SK-N-SH (cell line): ENCODE results near the gene NT5M. TPM values are rescaled to one million over a fixed set of nuclear protein-coding genes. Genes with fewer than 3 reads are reported as not detected.

ENCODE experiments used
- CTCF ChIA-PET: fragments of 300-600, 350-600 bp; formaldehyde crosslinking; extraction: SDS; loops from one replicate; lab custom pipeline; 2021; lab: Yijun Ruan, JAX
- POLR2A ChIA-PET: fragments of 350-600 bp; sonication (Branson Sonifier 250); formaldehyde crosslinking; extraction: SDS; loops from one replicate; lab custom pipeline; 2020; ENCODE audit warnings: antibody characterized with exemption, inconsistent platforms; lab: Yijun Ruan, JAX
- DNase-seq: peaks from one replicate; pipeline ENCODE4 v3.0.0; 2012
- H2AFZ ChIP-seq: fragments of 200-600 bp; sonication (generic); 2 replicates; pipeline ENCODE4 v1.8.1; 2016; ENCODE audit warnings: antibody characterized with exemption, mild to moderate bottlenecking, low read depth
- H3F3A ChIP-seq: fragments of 200-600 bp; sonication (generic); replicated peaks from 2 replicates; pipeline ENCODE3; 2016; ENCODE audit warnings: antibody characterized with exemption, mild to moderate bottlenecking; ENCODE audit not compliant: insufficient read depth
- H3K27ac ChIP-seq, 2 experiments: fragments of 200-500 bp in 1 of 2; fragments of 200-600 bp in 1 of 2; sonication (Bioruptor generic) in 1 of 2; sonication (generic), shearing (Covaris generic) in 1 of 2; 2 replicates each; pipeline versions ENCODE4 v1.5.1 to v1.6.1; 2014 to 2016; ENCODE audit warnings: low read depth in 2 of 2, inconsistent platforms in 1 of 2, low read length in 1 of 2, mild to moderate bottlenecking in 1 of 2, mixed read lengths in 1 of 2
- H3K27me3 ChIP-seq: fragments of 200-600 bp; sonication (generic), shearing (Covaris generic); 2 replicates; pipeline ENCODE4 v1.6.1; 2016; ENCODE audit warnings: mixed run types; ENCODE audit not compliant: insufficient read depth
- H3K36me3 ChIP-seq, 2 experiments: fragments of 200-500 bp in 1 of 2; fragments of 200-600 bp in 1 of 2; sonication (Bioruptor generic) in 1 of 2; sonication (generic) in 1 of 2; replicated peaks in 1 of 2; 2 replicates each; pipeline versions ENCODE3 to v1.5.1; 2014 to 2016; ENCODE audit warnings: low read length in 1 of 2, mild to moderate bottlenecking in 1 of 2; ENCODE audit not compliant: insufficient read depth in 2 of 2, control insufficient read depth in 1 of 2
- H3K4me1 ChIP-seq, 2 experiments: fragments of 200-500 bp in 1 of 2; fragments of 200-600 bp in 1 of 2; sonication (Bioruptor generic) in 1 of 2; sonication (generic), shearing (Covaris generic) in 1 of 2; 2 replicates each; pipeline versions ENCODE4 v1.5.1 to v1.6.1; 2014 to 2016; ENCODE audit warnings: low read depth in 1 of 2, low read length in 1 of 2, mixed run types in 1 of 2; ENCODE audit not compliant: insufficient read depth in 2 of 2, control insufficient read depth in 1 of 2
- H3K4me2 ChIP-seq: fragments of 200-600 bp; sonication (generic), shearing (Covaris generic); 2 replicates; pipeline ENCODE4 v1.6.1; 2017; ENCODE audit warnings: mixed run types
- H3K4me3 ChIP-seq, 2 experiments: fragments of 200-500 bp in 1 of 2; fragments of 200-600 bp in 1 of 2; sonication (Bioruptor generic) in 1 of 2; sonication (generic), shearing (Covaris generic) in 1 of 2; 2 replicates each; pipeline versions ENCODE4 v1.5.1 to v1.8.1; 2014 to 2016; ENCODE audit warnings: low read depth in 2 of 2, inconsistent platforms in 1 of 2, low read length in 1 of 2, mild to moderate bottlenecking in 1 of 2, mixed read lengths in 1 of 2, moderate library complexity in 1 of 2
- H3K79me2 ChIP-seq: fragments of 200-600 bp; sonication (generic); 2 replicates; pipeline ENCODE4 v1.8.1; 2017; ENCODE audit warnings: mild to moderate bottlenecking; ENCODE audit not compliant: insufficient read depth
- H3K9ac ChIP-seq: fragments of 200-600 bp; sonication (generic); 2 replicates; pipeline ENCODE4 v1.6.1; 2017; ENCODE audit warnings: mixed run types
- H3K9me2 ChIP-seq: fragments of 200-600 bp; sonication (generic); 2 replicates; pipeline ENCODE4 v1.6.1; 2017; ENCODE audit warnings: mixed run types
- H3K9me3 ChIP-seq: fragments of 200-600 bp; sonication (generic); 2 replicates; pipeline ENCODE4 v1.6.1; 2017; ENCODE audit warnings: mixed run types, mild to moderate bottlenecking, moderate library complexity
- H4K20me1 ChIP-seq: fragments of 200-600 bp; sonication (generic); 2 replicates; pipeline ENCODE4 v1.6.1; 2017; ENCODE audit warnings: mild to moderate bottlenecking, mixed run types; ENCODE audit not compliant: insufficient read depth
- ELF1 ChIP-seq: IDR thresholded peaks from 2 replicates; pipeline ENCODE4 v1.4.0; 2012
- EP300 ChIP-seq, 2 experiments: IDR thresholded peaks; 2 replicates each; pipeline versions ENCODE4 v1.4.0 to v1.6.1; 2012; ENCODE audit warnings: borderline replicate concordance in 1 of 2, low read depth in 1 of 2, low read length in 1 of 2
- EZH2phosphoT487 ChIP-seq: fragments of 200-600 bp; sonication (generic); IDR thresholded peaks from 2 replicates; pipeline ENCODE4 v1.6.1; 2017; ENCODE audit warnings: low read depth, mixed run types, mild to moderate bottlenecking, antibody characterized with exemption, moderate library complexity, borderline replicate concordance
- FOXJ3 ChIP-seq: sonication (generic); formaldehyde crosslinking; IDR thresholded peaks from 2 replicates; pipeline ENCODE4 v1.5.1; 2020; ENCODE audit warnings: mild to moderate bottlenecking, missing genetic modification reagents
- GABPA ChIP-seq: IDR thresholded peaks from 2 replicates; pipeline ENCODE4 v1.4.0; 2012; ENCODE audit warnings: low read depth, mild to moderate bottlenecking
- GATA2 ChIP-seq: sonication (generic); formaldehyde crosslinking; IDR thresholded peaks from 2 replicates; pipeline ENCODE4 v1.5.0; 2020; ENCODE audit warnings: mild to moderate bottlenecking, missing genetic modification reagents
- JUND ChIP-seq: IDR thresholded peaks from 2 replicates; pipeline ENCODE4 v1.4.0; 2012
- MEF2A ChIP-seq: IDR thresholded peaks from 2 replicates; pipeline ENCODE4 v1.4.0; 2012; ENCODE audit warnings: low read depth, borderline replicate concordance
- MXI1 ChIP-seq: IDR thresholded peaks from 2 replicates; pipeline ENCODE4 v1.6.1; 2012; ENCODE audit warnings: mild to moderate bottlenecking, low read depth, low read length, improper control_type of control experiment
- NFIC ChIP-seq: IDR thresholded peaks from 2 replicates; pipeline ENCODE4 v1.4.0; 2012; ENCODE audit warnings: borderline replicate concordance
- NRF1 ChIP-seq: IDR thresholded peaks from 2 replicates; pipeline ENCODE4 v1.6.1; 2012; ENCODE audit warnings: low read depth, mild to moderate bottlenecking, low read length
- POLR2AphosphoS5 ChIP-seq: IDR thresholded peaks from 2 replicates; pipeline ENCODE4 v1.6.1; 2012; ENCODE audit warnings: low read depth, low read length
- RFX5 ChIP-seq: IDR thresholded peaks from 2 replicates; pipeline ENCODE4 v1.6.1; 2012; ENCODE audit warnings: mild to moderate bottlenecking, improper control_type of control experiment, low read length
- RXRA ChIP-seq: IDR thresholded peaks from 2 replicates; pipeline ENCODE4 v1.4.0; 2012; ENCODE audit warnings: low read depth, mild to moderate bottlenecking, borderline replicate concordance
- SIN3A ChIP-seq: IDR thresholded peaks from 2 replicates; pipeline ENCODE4 v1.6.1; 2012; ENCODE audit warnings: low read depth, mild to moderate bottlenecking, low read length, moderate library complexity, borderline replicate concordance
- SMC3 ChIP-seq: IDR thresholded peaks from 2 replicates; pipeline ENCODE4 v1.6.1; 2012; ENCODE audit warnings: low read depth, low read length, improper control_type of control experiment
- TCF12 ChIP-seq: IDR thresholded peaks from 2 replicates; pipeline ENCODE4 v1.4.0; 2012
- YY1 ChIP-seq: IDR thresholded peaks from 2 replicates; pipeline ENCODE4 v1.4.0; 2012; ENCODE audit warnings: low read depth, mild to moderate bottlenecking
- WGBS: methylation state at CpG from one replicate; pipeline ENCODE4 v1.1.6; 2017; ENCODE audit warnings: low lambda C conversion rate; 5-methylcytosine and 5-hydroxymethylcytosine counted together
- polyA plus RNA-seq, 3 experiments: library from polyadenylated mRNA; depleted of rRNA; stranded (reverse); fragments of >200 nt; gene quantifications; 2 replicates each; pipeline ENCODE4 v1.2.3, GENCODE V29; 2012
- TF ChIP-seq, protein P1 (sequence below): IDR thresholded peaks from 2 replicates; pipeline ENCODE4 v1.4.0; 2012; ENCODE audit warnings: low read depth, borderline replicate concordance
- TF ChIP-seq, protein P2 (sequence below): IDR thresholded peaks from 2 replicates; pipeline ENCODE4; 2012
- TF ChIP-seq, protein P3 (sequence below): IDR thresholded peaks from 2 replicates; pipeline ENCODE4 v1.6.1; 2012; ENCODE audit warnings: mild to moderate bottlenecking, low read depth, low read length, moderate library complexity

Gene NT5M
- polyA plus RNA-seq, 1 of the 3 experiments (the other 2 are of a cell fraction): 3.9 TPM

DNA sequence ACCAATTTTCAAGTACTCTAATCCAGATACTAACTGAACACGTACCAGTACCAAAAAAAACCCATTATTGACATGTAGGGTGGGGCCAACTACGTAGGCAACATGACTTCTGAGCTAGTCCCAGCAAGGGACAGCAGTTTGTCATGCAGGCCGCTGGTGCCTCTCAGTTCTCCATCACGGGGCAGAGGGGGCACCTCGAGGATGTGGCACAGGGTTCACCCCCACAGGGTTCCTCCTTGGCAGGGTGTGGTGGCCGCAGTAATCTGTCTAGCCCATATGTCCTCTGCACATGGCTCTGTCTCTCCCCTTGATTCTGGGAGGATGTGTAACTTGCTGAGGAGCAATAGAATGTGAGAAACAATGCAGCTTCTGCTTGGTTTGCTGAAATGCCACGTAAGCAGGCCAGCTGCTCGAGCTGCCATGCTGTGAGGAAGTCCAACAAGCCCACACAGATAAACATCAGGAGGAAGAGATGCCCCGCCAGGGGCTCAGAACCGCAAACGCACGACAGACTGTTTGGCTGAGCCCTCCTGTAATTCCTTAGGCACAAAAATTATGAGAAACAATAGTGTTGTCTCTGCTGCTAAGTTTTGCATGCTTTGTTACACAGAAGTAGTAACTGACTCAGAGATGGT lies 62.4 kb downstream of the NT5M start:
- no peak for DNase-seq
- Histone ChIP-seq H3K4me1 (no peaks in the 10 kb centered on the region), H3K9ac (no peak overlapping the region), H4K20me1 (no peaks in the 10 kb centered on the region), H3F3A (no peaks in the 10 kb centered on the region), H3K9me2 (no peaks in the 10 kb centered on the region), H3K9me3 (0 out of 2 replicates have a peak, but pooled peaks cover 2% of the 10 kb centered on the region), H3K27ac (no peak overlapping the region), H3K27me3 (no peaks in the 10 kb centered on the region; the same call in 1 of the 2 replicates), H3K4me2 (no peak overlapping the region), H2AFZ (no peak overlapping the region), H3K4me3 (no peak overlapping the region), H3K36me3 (no peaks in the 10 kb centered on the region), H3K79me2 (no peaks in the 10 kb centered on the region)
- ChIA-PET POLR2A (no interaction called here), CTCF (interaction anchor here (0.9 to 5.0 kb wide), 4 partner anchors 10 to 248 kb away, joined by 3 to 44 read pairs (median 21); no protein-coding TSS in a partner anchor)
- 48% methylated on average over 10 of the region's 12 CpGs for WGBS
- TF ChIP-seq NFIC: no peak
- no peak for TF ChIP-seq EP300 (IDR thresholded peaks at IDR 0.05; ENCODE audit: borderline replicate concordance in 1 of 2, low read depth in 1 of 2, low read length in 1 of 2)
- TF ChIP-seq FOXJ3 (CRISPR knock-in tag): no peak
- no peak for TF ChIP-seq SMC3
- TF ChIP-seq RFX5: no peak
- TF ChIP-seq MEF2A: no peak
- TF ChIP-seq POLR2AphosphoS5: no peak
- TF ChIP-seq NRF1: no peak
- TF ChIP-seq YY1: no peak
- TF ChIP-seq GATA2 (CRISPR knock-in tag): no peak
- TF ChIP-seq, protein P1, sequence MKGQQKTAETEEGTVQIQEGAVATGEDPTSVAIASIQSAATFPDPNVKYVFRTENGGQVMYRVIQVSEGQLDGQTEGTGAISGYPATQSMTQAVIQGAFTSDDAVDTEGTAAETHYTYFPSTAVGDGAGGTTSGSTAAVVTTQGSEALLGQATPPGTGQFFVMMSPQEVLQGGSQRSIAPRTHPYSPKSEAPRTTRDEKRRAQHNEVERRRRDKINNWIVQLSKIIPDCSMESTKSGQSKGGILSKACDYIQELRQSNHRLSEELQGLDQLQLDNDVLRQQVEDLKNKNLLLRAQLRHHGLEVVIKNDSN: no peak
- TF ChIP-seq JUND: no peak
- no peak for TF ChIP-seq GABPA
- TF ChIP-seq MXI1: no peak
- TF ChIP-seq, protein P2, sequence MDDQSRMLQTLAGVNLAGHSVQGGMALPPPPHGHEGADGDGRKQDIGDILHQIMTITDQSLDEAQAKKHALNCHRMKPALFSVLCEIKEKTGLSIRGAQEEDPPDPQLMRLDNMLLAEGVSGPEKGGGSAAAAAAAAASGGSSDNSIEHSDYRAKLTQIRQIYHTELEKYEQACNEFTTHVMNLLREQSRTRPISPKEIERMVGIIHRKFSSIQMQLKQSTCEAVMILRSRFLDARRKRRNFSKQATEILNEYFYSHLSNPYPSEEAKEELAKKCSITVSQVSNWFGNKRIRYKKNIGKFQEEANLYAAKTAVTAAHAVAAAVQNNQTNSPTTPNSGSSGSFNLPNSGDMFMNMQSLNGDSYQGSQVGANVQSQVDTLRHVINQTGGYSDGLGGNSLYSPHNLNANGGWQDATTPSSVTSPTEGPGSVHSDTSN: no peak
- TF ChIP-seq ELF1: no peak

DNA sequence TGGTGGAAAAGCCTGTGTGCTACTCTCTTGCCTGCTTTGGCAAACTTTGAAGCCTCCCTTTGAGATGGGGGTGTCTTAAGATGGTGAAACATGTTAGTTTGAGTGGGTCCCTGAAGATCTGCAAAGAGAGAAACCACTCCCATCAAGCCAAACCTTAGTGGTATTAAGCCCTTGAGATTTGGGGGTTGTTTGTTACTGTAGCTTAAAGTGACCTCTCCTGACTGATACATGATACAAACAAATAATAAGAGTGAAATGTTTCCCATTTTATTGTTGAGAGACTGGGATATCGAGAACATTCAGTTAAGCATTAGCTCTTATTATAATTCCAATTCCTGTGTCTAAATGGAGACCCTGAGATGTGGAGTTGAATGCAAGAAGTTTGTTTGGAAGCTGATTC lies 63.1 kb downstream of the NT5M start:
- no peaks in the 10 kb centered on the region for H3K9me2 ChIP-seq
- no peaks in the 10 kb centered on the region for H3K79me2 ChIP-seq
- DNase-seq: no peak
- H2AFZ ChIP-seq: no peak overlapping the region
- H3K4me3 ChIP-seq: no peak overlapping the region
- ChIA-PET CTCF (interaction anchor here (1.1 to 5.0 kb wide), 4 partner anchors 11 to 247 kb away, joined by 4 to 44 read pairs (median 21); no protein-coding TSS in a partner anchor), POLR2A (no interaction called here)
- TF ChIP-seq TCF12 (no peak), SMC3 (no peak), POLR2AphosphoS5 (no peak), EP300 (IDR thresholded peaks at IDR 0.05; ENCODE audit: borderline replicate concordance in 1 of 2, low read depth in 1 of 2, low read length in 1 of 2) (no peak), SIN3A (no peak), MXI1 (no peak), RXRA (no peak), MEF2A (no peak), EZH2phosphoT487 (no peak), NRF1 (no peak)
- TF ChIP-seq, protein P3, sequence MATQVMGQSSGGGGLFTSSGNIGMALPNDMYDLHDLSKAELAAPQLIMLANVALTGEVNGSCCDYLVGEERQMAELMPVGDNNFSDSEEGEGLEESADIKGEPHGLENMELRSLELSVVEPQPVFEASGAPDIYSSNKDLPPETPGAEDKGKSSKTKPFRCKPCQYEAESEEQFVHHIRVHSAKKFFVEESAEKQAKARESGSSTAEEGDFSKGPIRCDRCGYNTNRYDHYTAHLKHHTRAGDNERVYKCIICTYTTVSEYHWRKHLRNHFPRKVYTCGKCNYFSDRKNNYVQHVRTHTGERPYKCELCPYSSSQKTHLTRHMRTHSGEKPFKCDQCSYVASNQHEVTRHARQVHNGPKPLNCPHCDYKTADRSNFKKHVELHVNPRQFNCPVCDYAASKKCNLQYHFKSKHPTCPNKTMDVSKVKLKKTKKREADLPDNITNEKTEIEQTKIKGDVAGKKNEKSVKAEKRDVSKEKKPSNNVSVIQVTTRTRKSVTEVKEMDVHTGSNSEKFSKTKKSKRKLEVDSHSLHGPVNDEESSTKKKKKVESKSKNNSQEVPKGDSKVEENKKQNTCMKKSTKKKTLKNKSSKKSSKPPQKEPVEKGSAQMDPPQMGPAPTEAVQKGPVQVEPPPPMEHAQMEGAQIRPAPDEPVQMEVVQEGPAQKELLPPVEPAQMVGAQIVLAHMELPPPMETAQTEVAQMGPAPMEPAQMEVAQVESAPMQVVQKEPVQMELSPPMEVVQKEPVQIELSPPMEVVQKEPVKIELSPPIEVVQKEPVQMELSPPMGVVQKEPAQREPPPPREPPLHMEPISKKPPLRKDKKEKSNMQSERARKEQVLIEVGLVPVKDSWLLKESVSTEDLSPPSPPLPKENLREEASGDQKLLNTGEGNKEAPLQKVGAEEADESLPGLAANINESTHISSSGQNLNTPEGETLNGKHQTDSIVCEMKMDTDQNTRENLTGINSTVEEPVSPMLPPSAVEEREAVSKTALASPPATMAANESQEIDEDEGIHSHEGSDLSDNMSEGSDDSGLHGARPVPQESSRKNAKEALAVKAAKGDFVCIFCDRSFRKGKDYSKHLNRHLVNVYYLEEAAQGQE: no peak
- no peaks in the 10 kb centered on the region for H4K20me1 ChIP-seq
- WGBS: 54% methylated on average over 1 of the region's 1 CpG
- H3K27ac ChIP-seq: no peak overlapping the region
- H3K4me2 ChIP-seq: no peak overlapping the region
- no peaks in the 10 kb centered on the region for H3F3A ChIP-seq
- no peak overlapping the region for H3K9ac ChIP-seq
- H3K4me1 ChIP-seq: no peaks in the 10 kb centered on the region
- H3K9me3 ChIP-seq: no peaks in the 10 kb centered on the region
- no peaks in the 10 kb centered on the region for H3K36me3 ChIP-seq
- no peaks in the 10 kb centered on the region; the same call in 1 of the 2 replicates for H3K27me3 ChIP-seq
